Activated naive CD4-positive, alpha-beta T cell treated with anti-CD3 and anti-CD28 coated beads, Interleukin-2, amount 50 U/mL, for 24 hours (primary cell): ENCODE data around the gene TDRD10.
A peak's percentile ranks its signal among the peaks of the same experiment; 100 is the strongest.

ENCODE experiments used
- H3K27ac Mint-ChIP-seq: one replicate; pipeline ENCODE4 v1.8.0; 2021; ENCODE audit warnings: mild to moderate bottlenecking, mixed read lengths
- H3K27me3 Mint-ChIP-seq: one replicate; pipeline ENCODE4 v1.8.0; 2021; ENCODE audit warnings: mixed read lengths
- H3K36me3 Mint-ChIP-seq: one replicate; pipeline ENCODE4 v1.8.0; 2021; ENCODE audit warnings: mixed read lengths
- H3K4me1 Mint-ChIP-seq: one replicate; pipeline ENCODE4 v1.8.0; 2021; ENCODE audit warnings: mixed read lengths
- H3K4me3 Mint-ChIP-seq: one replicate; pipeline ENCODE4 v1.8.0; 2021; ENCODE audit warnings: mild to moderate bottlenecking, mixed read lengths
- H3K9me3 Mint-ChIP-seq: one replicate; pipeline ENCODE4 v1.8.0; 2021; ENCODE audit warnings: mixed read lengths

The TDRD10 gene

DNA sequence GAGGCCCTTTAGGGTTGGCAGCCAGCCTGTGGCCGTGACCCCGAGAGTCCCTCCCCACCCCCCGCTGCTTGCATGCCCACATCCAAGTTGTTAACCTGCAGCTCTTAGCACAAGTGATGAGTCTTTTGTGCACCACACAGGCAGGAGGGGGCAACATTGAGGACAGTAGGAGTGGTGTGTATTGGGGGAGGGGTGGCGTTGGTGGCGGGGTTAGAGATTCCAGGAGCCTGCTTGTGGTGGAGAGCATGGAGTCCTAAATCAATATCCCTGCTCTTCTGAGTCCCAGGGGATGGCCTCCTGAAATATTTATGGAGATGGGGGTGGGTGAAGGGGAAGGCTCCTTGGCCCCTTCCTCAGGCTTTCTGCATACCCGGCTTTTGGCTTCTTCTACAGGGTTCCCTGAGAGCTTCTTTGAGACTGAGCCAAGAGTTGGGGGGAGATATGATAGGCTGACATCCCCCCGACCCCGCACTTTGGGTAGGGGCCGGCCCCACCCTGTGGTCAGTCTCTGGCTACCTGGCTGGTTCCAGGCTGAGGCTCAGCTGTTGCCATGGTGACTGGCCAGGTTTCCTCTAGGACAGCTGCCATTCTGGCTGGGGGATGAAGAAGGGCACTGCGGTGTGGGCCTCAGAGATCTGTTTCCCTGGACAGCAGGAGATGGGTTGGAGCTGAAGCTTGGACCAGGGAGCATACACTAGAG, 70.6 kb downstream of the TDRD10 start:
- Mint-ChIP-seq H3K4me3 (no peak overlapping the region), H3K4me1 (peaks cover under 1% of the 10 kb centered on the region), H3K27ac (no peak overlapping the region), H3K9me3 (no peaks in the 10 kb centered on the region), H3K27me3 (peaks cover 4% of the 10 kb centered on the region), H3K36me3 (no peaks in the 10 kb centered on the region)

GRCh38 chr1:154573168-154573510, 71.1 kb downstream of the TDRD10 start:
- H3K27me3 Mint-ChIP-seq: peaks cover 2% of the 10 kb centered on the region
- no peaks in the 10 kb centered on the region for H3K36me3 Mint-ChIP-seq
- H3K4me3 Mint-ChIP-seq: no peak overlapping the region
- H3K4me1 Mint-ChIP-seq: no peaks in the 10 kb centered on the region
- no peaks in the 10 kb centered on the region for H3K9me3 Mint-ChIP-seq
- H3K27ac Mint-ChIP-seq: no peak overlapping the region

GRCh38 chr1:154574716-154575115, 72.7 kb downstream of the TDRD10 start:
- Mint-ChIP-seq H3K27ac (peak overlapping the region; percentile 24), H3K27me3 (peaks cover 1% of the 10 kb centered on the region), H3K4me1 (no peaks in the 10 kb centered on the region), H3K4me3 (no peak overlapping the region), H3K36me3 (peaks cover 4% of the 10 kb centered on the region), H3K9me3 (no peaks in the 10 kb centered on the region)

- H3K4me3 Mint-ChIP-seq: no peak overlapping the region
- H3K27me3 Mint-ChIP-seq: no peaks in the 10 kb centered on the region
- H3K9me3 Mint-ChIP-seq: no peaks in the 10 kb centered on the region
- peaks cover 4% of the 10 kb centered on the region for H3K36me3 Mint-ChIP-seq
- H3K4me1 Mint-ChIP-seq: no peaks in the 10 kb centered on the region
- H3K27ac Mint-ChIP-seq: peak overlapping the region; percentile 24
Observed at GRCh38 chr1:154575147-154575927, 73.3 kb downstream of the TDRD10 start.

DNA sequence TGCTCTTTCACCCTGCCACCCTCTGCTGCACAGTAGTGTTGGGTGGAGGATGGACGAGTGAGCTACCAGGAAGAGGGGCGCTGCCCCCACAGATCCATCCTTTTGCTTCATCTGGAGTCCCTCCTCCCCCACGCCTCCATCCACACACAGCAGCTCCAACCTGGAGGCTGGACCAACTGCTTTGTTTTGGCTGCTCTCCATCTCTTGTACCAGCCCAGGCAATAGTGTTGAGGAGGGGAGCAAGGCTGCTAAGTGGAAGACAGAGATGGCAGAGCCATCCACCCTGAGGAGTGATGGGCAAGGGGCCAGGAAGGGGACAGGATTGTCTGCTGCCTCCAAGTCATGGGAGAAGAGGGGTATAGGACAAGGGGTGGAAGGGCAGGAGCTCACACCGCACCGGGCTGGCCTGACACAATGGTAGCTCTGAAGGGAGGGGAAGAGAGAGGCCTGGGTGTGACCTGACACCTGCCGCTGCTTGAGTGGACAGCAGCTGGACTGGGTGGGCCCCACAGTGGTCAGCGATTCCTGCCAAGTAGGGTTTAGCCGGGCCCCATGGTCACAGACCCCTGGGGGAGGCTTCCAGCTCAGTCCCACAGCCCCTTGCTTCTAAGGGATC, 74.0 kb downstream of the TDRD10 start:
- no peaks in the 10 kb centered on the region for H3K4me1 Mint-ChIP-seq
- no peaks in the 10 kb centered on the region for H3K9me3 Mint-ChIP-seq
- H3K36me3 Mint-ChIP-seq: peaks cover 5% of the 10 kb centered on the region
- no peaks in the 10 kb centered on the region for H3K27me3 Mint-ChIP-seq
- peak overlapping the region; percentile 59 for H3K27ac Mint-ChIP-seq
- no peak overlapping the region for H3K4me3 Mint-ChIP-seq

DNA sequence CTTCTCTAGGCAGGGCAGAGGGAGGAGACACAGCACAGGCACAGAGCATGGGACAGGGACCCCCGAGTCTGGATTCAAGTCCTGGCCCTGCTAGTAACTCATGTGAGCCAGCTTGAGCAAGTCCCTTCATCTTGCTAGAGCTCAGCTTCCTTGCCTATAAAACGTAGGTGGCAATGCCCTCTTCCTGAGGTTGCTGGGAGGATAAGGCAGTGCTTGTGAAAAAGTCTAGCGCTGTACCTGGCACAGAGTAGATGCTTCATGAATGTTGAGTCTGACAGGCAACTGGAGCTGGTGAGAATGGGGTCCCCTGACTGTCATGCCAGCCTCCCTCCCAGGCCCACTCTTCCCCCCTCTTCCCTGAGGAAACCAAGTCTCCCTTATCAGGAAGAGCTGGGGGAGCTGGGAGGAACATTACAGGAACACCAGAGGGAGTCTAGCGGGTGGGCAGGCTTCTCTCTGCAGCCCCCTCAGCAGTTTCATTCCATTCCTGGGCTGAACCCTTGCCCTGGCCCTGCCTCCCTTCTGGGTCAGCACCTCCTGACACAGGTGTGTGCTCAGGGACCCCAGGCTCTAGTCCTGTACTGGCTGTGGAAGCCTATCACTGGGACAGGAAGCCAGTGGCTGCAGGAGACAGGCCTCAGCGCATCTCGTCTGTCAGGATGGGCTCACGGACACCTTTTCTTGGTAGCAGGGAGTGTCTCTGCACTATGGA, 75.5 kb downstream of the TDRD10 start:
- Mint-ChIP-seq H3K4me3 (no peak overlapping the region), H3K4me1 (no peaks in the 10 kb centered on the region), H3K27me3 (no peaks in the 10 kb centered on the region), H3K9me3 (no peaks in the 10 kb centered on the region), H3K27ac (no peak overlapping the region), H3K36me3 (peaks cover 10% of the 10 kb centered on the region)

- Mint-ChIP-seq H3K27ac (no peak overlapping the region), H3K4me3 (no peak overlapping the region), H3K9me3 (no peaks in the 10 kb centered on the region), H3K27me3 (no peaks in the 10 kb centered on the region), H3K4me1 (no peaks in the 10 kb centered on the region), H3K36me3 (peaks cover 10% of the 10 kb centered on the region)
Observed at GRCh38 chr1:154578058-154578418, 76.0 kb downstream of the TDRD10 start.

- H3K27me3 Mint-ChIP-seq: no peaks in the 10 kb centered on the region
- H3K9me3 Mint-ChIP-seq: no peaks in the 10 kb centered on the region
- H3K4me3 Mint-ChIP-seq: no peak overlapping the region
- no peaks in the 10 kb centered on the region for H3K4me1 Mint-ChIP-seq
- H3K27ac Mint-ChIP-seq: no peak overlapping the region
- peaks cover 12% of the 10 kb centered on the region for H3K36me3 Mint-ChIP-seq
Observed at GRCh38 chr1:154579374-154579773, 77.4 kb downstream of the TDRD10 start.

- no peak overlapping the region for H3K27ac Mint-ChIP-seq
- no peak overlapping the region for H3K4me3 Mint-ChIP-seq
- H3K27me3 Mint-ChIP-seq: no peaks in the 10 kb centered on the region
- peaks cover 18% of the 10 kb centered on the region for H3K36me3 Mint-ChIP-seq
- no peaks in the 10 kb centered on the region for H3K4me1 Mint-ChIP-seq
- no peaks in the 10 kb centered on the region for H3K9me3 Mint-ChIP-seq
Observed at GRCh38 chr1:154581766-154582165, 79.7 kb downstream of the TDRD10 start.

DNA sequence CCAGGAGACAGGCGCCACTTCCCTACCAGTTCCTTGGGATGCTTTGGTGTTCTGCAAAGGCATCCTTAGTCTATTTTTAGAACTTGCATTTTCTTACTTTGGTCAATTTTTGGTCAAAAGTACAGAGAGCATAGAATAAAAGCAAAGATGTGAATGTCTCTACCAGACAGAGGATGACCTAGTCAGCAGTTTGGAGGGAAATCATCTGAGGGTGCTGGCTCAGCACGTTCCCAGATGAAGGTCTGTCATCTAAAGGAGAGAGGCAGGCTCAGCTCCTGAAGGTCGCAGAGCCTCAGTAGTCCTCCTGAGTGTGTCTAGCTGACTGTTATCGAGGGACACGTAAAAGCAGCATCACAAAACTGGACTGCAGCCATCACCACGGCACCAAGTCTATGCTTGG, 80.9 kb downstream of the TDRD10 start:
- Mint-ChIP-seq H3K27ac (no peak overlapping the region), H3K4me1 (no peaks in the 10 kb centered on the region), H3K9me3 (no peaks in the 10 kb centered on the region), H3K27me3 (no peaks in the 10 kb centered on the region), H3K36me3 (peaks cover 19% of the 10 kb centered on the region), H3K4me3 (no peak overlapping the region)

DNA sequence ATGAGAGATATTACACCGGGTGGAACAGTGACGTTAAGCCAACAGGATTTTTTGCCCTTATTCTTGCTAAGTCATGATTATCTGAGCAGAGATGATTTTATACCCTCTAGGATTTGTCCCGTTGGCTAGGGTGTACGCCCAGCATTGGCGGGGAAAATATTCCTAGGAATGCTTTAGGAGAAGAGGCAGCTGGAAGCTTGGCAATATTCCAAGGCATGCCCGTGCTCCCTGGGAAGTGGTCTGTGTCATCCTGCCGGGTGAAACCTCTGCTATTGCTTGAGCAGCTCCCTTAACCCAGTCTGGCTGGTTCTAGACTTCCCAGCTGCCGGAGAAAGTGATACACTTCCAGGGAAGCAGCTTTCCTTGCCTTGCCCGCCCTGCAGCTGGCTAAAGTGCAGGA, 81.8 kb downstream of the TDRD10 start:
- no peak overlapping the region for H3K4me3 Mint-ChIP-seq
- H3K27ac Mint-ChIP-seq: no peak overlapping the region
- H3K27me3 Mint-ChIP-seq: no peaks in the 10 kb centered on the region
- no peaks in the 10 kb centered on the region for H3K4me1 Mint-ChIP-seq
- no peaks in the 10 kb centered on the region for H3K9me3 Mint-ChIP-seq
- H3K36me3 Mint-ChIP-seq: peaks cover 22% of the 10 kb centered on the region

GRCh38 chr1:154584267-154584994, 82.4 kb downstream of the TDRD10 start:
- H3K27me3 Mint-ChIP-seq: no peaks in the 10 kb centered on the region
- no peaks in the 10 kb centered on the region for H3K9me3 Mint-ChIP-seq
- H3K4me1 Mint-ChIP-seq: no peaks in the 10 kb centered on the region
- peak overlapping the region; percentile 18 for H3K27ac Mint-ChIP-seq
- H3K4me3 Mint-ChIP-seq: no peak overlapping the region
- H3K36me3 Mint-ChIP-seq: peaks cover 22% of the 10 kb centered on the region

- no peaks in the 10 kb centered on the region for H3K9me3 Mint-ChIP-seq
- H3K4me3 Mint-ChIP-seq: no peak overlapping the region
- H3K4me1 Mint-ChIP-seq: peaks cover 7% of the 10 kb centered on the region
- H3K27me3 Mint-ChIP-seq: no peaks in the 10 kb centered on the region
- H3K27ac Mint-ChIP-seq: no peak overlapping the region
- peaks cover 25% of the 10 kb centered on the region for H3K36me3 Mint-ChIP-seq
Observed at GRCh38 chr1:154586231-154586630, 84.2 kb downstream of the TDRD10 start.

DNA sequence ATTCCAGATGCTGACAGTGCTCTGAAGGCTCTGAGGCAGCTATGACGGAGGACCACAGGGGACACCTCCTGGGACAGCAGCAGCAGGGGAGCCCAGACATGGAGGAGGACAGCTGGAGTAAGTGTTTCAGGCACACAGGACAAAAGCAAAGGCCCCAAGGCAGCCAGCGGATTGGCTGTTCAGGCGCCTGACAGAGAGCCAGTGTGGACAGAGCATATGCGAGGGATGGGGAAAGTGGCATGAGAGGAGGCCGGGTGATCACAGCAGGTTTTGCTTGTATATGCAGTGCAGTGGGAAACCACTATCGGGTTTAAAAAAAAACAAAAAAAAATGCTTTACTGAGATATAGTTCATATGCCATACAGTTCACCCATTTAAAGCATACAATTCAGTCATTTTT, 84.6 kb downstream of the TDRD10 start:
- Mint-ChIP-seq H3K36me3 (peaks cover 25% of the 10 kb centered on the region), H3K4me3 (no peak overlapping the region), H3K9me3 (no peaks in the 10 kb centered on the region), H3K27ac (no peak overlapping the region), H3K4me1 (peaks cover 7% of the 10 kb centered on the region), H3K27me3 (no peaks in the 10 kb centered on the region)

GRCh38 chr1:154589780-154590179, 87.8 kb downstream of the TDRD10 start:
- peak overlapping the region; percentile 72 for H3K27ac Mint-ChIP-seq
- no peaks in the 10 kb centered on the region for H3K9me3 Mint-ChIP-seq
- peaks cover 34% of the 10 kb centered on the region for H3K36me3 Mint-ChIP-seq
- H3K4me3 Mint-ChIP-seq: no peak overlapping the region
- H3K27me3 Mint-ChIP-seq: no peaks in the 10 kb centered on the region
- H3K4me1 Mint-ChIP-seq: peaks cover 11% of the 10 kb centered on the region
